Tibial nerve (tissue), 4 donors: ENCODE results near the gene S100A4. TPM values are rescaled to one million over a fixed set of nuclear protein-coding genes. Genes with fewer than 3 reads are reported as not detected.
A peak's percentile ranks its signal among the peaks of the same experiment; 100 is the strongest.

Source experiments
- DNase-seq, 2 donors: peaks; one replicate each; pipeline ENCODE4 v3.0.0-alpha.2; 2019; ENCODE audit warnings: low spot score in 2 of 2
- H3K27ac ChIP-seq, 4 donors: fragments of 200-600 bp; sonication (generic) in 3 of 4; one replicate each; pipeline ENCODE4 v1.5.1; 2017 to 2019; ENCODE audit warnings: mild to moderate bottlenecking in 1 of 4
- H3K27me3 ChIP-seq, 2 donors: fragments of 200-600 bp; sonication (generic) in 1 of 2; one replicate each; pipeline versions ENCODE4 v1.5.1 to v1.6.0; 2017 to 2019
- H3K36me3 ChIP-seq, 3 donors: fragments of 200-600 bp; sonication (generic); one replicate each; pipeline ENCODE4 v1.5.1; 2018 to 2019
- H3K4me1 ChIP-seq, 4 donors: fragments of 200-600 bp; sonication (generic) in 3 of 4; one replicate each; pipeline ENCODE4 v1.5.1; 2017 to 2019
- H3K4me3 ChIP-seq, 4 donors: fragments of 200-600 bp; sonication (generic) in 3 of 4; one replicate each; pipeline ENCODE4 v1.5.1; 2017 to 2019; ENCODE audit warnings: mild to moderate bottlenecking in 1 of 4, moderate library complexity in 1 of 4
- H3K9me3 ChIP-seq, 4 donors: fragments of 200-600 bp; sonication (generic) in 3 of 4; one replicate each; pipeline ENCODE4 v1.5.1; 2017 to 2019
- CTCF ChIP-seq, 5 experiments: fragments of 200-600 bp in 3 of 5; fragments of 450-650 bp in 2 of 5; sonication (generic) in 3 of 5; IDR thresholded peaks; one replicate each; pipeline ENCODE4 v1.5.1; 2016 to 2019; ENCODE audit warnings: antibody characterized with exemption in 5 of 5, mild to moderate bottlenecking in 3 of 5, moderate library complexity in 2 of 5
- EP300 ChIP-seq, 2 donors: sonication (generic); formaldehyde crosslinking; IDR thresholded peaks; one replicate each; pipeline ENCODE4 v1.6.1; 2017; ENCODE audit warnings: antibody characterized with exemption in 2 of 2, mild to moderate bottlenecking in 1 of 2
- POLR2A ChIP-seq, 2 donors: fragments of 450-650 bp; IDR thresholded peaks; one replicate each; pipeline ENCODE4 v1.6.1; 2017; ENCODE audit warnings: antibody characterized with exemption in 2 of 2, mild to moderate bottlenecking in 2 of 2, moderate library complexity in 2 of 2
- WGBS, 2 donors: methylation state at CpG; one replicate each; pipeline ENCODE4 v1.1.5; 2018; 5-methylcytosine and 5-hydroxymethylcytosine counted together
- total RNA-seq, 4 donors: library from RNA; depleted of rRNA; stranded (reverse); fragments of >200 nt; gene quantifications; one replicate each; pipeline ENCODE4 v1.1.0, GENCODE V29; 2016

The S100A4 gene
- total RNA-seq, 4 donors from 2014 or later: 398 to 439 (median 420) TPM

GRCh38 chr1:153541641-153542590 is 3.7 kb downstream of the S100A4 start:
- no peaks in the 10 kb centered on the region for H3K9me3 ChIP-seq
- peak overlapping the region in 3 of 4 donors; percentile 31 to 97 (median 88) for H3K27ac ChIP-seq
- no peak for DNase-seq
- TF ChIP-seq CTCF (IDR thresholded peaks at IDR 0.05): no peak
- no peak for TF ChIP-seq POLR2A (IDR thresholded peaks at IDR 0.05)
- no peak for TF ChIP-seq EP300 (IDR thresholded peaks at IDR 0.05)
- 62 to 67% methylated on average over 13 of the region's 13 CpGs for WGBS, 2 donors
- H3K36me3 ChIP-seq: no peaks in the 10 kb centered on the region
- peaks cover 0 to 72% (median 46%) of the 10 kb centered on the region in 4 donors for H3K4me1 ChIP-seq
- no peaks in the 10 kb centered on the region for H3K27me3 ChIP-seq
- H3K4me3 ChIP-seq: no peak overlapping the region

GRCh38 chr1:153540394-153541361 is 4.9 kb downstream of the S100A4 start, which contains the start of gene S100A5:
Gene S100A5 (minus strand): TSS chr1:153540934. CDS start chr1:153540191, 743 bp downstream.
- Histone ChIP-seq H3K4me3 (no peak within 1 kb of the TSS), H3K27ac (peak within 1 kb of the TSS in 3 of 4 donors; percentile 31 to 97 (median 88)), H3K4me1 (peaks cover 0 to 67% (median 42%) of the 10 kb centered on the region in 4 donors), H3K36me3 (no peaks in the 10 kb centered on the region), H3K27me3 (no peaks in the 10 kb centered on the region), H3K9me3 (no peaks in the 10 kb centered on the region)
- no peak for TF ChIP-seq POLR2A (IDR thresholded peaks at IDR 0.05)
- TF ChIP-seq CTCF (IDR thresholded peaks at IDR 0.05): no peak
- TF ChIP-seq EP300 (IDR thresholded peaks at IDR 0.05): no peak
- WGBS, 2 donors: 71 to 75% methylated on average over 11 of the region's 11 CpGs
- no peak for DNase-seq

- H3K9me3 ChIP-seq: no peaks in the 10 kb centered on the region
- H3K27ac ChIP-seq: peak overlapping the region in 1 of 4 donors; percentile 88
- no peaks in the 10 kb centered on the region for H3K27me3 ChIP-seq
- no peak overlapping the region for H3K4me3 ChIP-seq
- H3K36me3 ChIP-seq: no peaks in the 10 kb centered on the region
- TF ChIP-seq POLR2A (IDR thresholded peaks at IDR 0.05) (no peak), CTCF (IDR thresholded peaks at IDR 0.05) (no peak), EP300 (IDR thresholded peaks at IDR 0.05) (no peak)
- H3K4me1 ChIP-seq: peaks cover 0 to 62% (median 33%) of the 10 kb centered on the region in 4 donors
- DNase-seq: no peak
- WGBS, 2 donors: 80 to 85% methylated on average over 4 of the region's 4 CpGs
Measured at GRCh38 chr1:153539395-153540093, 6.1 kb downstream of the S100A4 start.

- TF ChIP-seq CTCF (IDR thresholded peaks at IDR 0.05) (no peak), EP300 (IDR thresholded peaks at IDR 0.05) (no peak), POLR2A (IDR thresholded peaks at IDR 0.05) (no peak)
- Histone ChIP-seq H3K36me3 (no peaks in the 10 kb centered on the region), H3K4me3 (no peak overlapping the region), H3K9me3 (no peaks in the 10 kb centered on the region), H3K27me3 (no peaks in the 10 kb centered on the region), H3K27ac (peak overlapping the region in 2 of 4 donors; percentile 8 to 26), H3K4me1 (peaks cover 0 to 62% (median 27%) of the 10 kb centered on the region in 4 donors)
- DNase-seq: no peak
- WGBS, 2 donors: 76 to 81% methylated on average over 6 of the region's 6 CpGs
Measured at GRCh38 chr1:153538315-153538821, 7.2 kb downstream of the S100A4 start.
